OCI-LY1 (cell line): ENCODE data around the gene CHI3L1.

Experiments used
- H2AFZ ChIP-seq: fragments of 200-600 bp; sonication (generic), shearing (Covaris generic); 2 replicates; pipeline ENCODE4 v1.6.0; 2014; ENCODE audit warnings: antibody characterized with exemption, mild to moderate bottlenecking, low read length
- H3F3A ChIP-seq: fragments of 200-600 bp; sonication (generic), shearing (Covaris generic); 2 replicates; pipeline ENCODE4 v1.6.0; 2014; ENCODE audit warnings: mild to moderate bottlenecking, antibody characterized with exemption, low read length, moderate library complexity; ENCODE audit not compliant: insufficient read depth
- H3K27ac ChIP-seq: fragments of 200-600 bp; sonication (generic); 2 replicates; pipeline ENCODE4 v1.5.1; 2014; ENCODE audit warnings: low read length, mixed run types, mild to moderate bottlenecking, low read depth; ENCODE audit not compliant: poor library complexity, severe bottlenecking
- H3K27me3 ChIP-seq: fragments of 200-600 bp; sonication (generic); 2 replicates; pipeline ENCODE4 v1.6.0; 2014; ENCODE audit warnings: antibody characterized with exemption, mild to moderate bottlenecking, low read length, moderate library complexity; ENCODE audit not compliant: insufficient read depth
- H3K36me3 ChIP-seq: fragments of 200-600 bp; sonication (generic); 2 replicates; pipeline ENCODE4 v1.6.1; 2014; ENCODE audit warnings: mild to moderate bottlenecking, antibody characterized with exemption, low read length, moderate library complexity, mixed read lengths; ENCODE audit not compliant: insufficient read depth
- H3K4me1 ChIP-seq: fragments of 200-600 bp; sonication (generic); 2 replicates; pipeline ENCODE4 v1.5.1; 2014; ENCODE audit warnings: mild to moderate bottlenecking, low read length, moderate library complexity; ENCODE audit not compliant: insufficient read depth, severe bottlenecking
- H3K4me2 ChIP-seq: fragments of 200-600 bp; sonication (generic), shearing (Covaris generic); 2 replicates; pipeline ENCODE4 v1.6.1; 2014; ENCODE audit warnings: low read length
- H3K4me3 ChIP-seq: fragments of 200-600 bp; sonication (generic); 2 replicates; pipeline ENCODE4 v1.5.1; 2014; ENCODE audit warnings: low read length, low read depth, mild to moderate bottlenecking, mixed read lengths; ENCODE audit not compliant: poor library complexity, severe bottlenecking
- H3K79me2 ChIP-seq: fragments of 200-600 bp; shearing (Covaris generic); 2 replicates; pipeline ENCODE4 v1.6.1; 2016; ENCODE audit warnings: mixed run types, low read length, mixed read lengths; ENCODE audit not compliant: insufficient read depth
- H3K9ac ChIP-seq: fragments of 200-600 bp; sonication (generic), shearing (Covaris generic); 2 replicates; pipeline ENCODE4 v1.6.1; 2014; ENCODE audit warnings: mild to moderate bottlenecking, low read length, mixed read lengths
- H3K9me2 ChIP-seq: fragments of 200-600 bp; sonication (generic), shearing (Covaris generic); 2 replicates; pipeline ENCODE4 v1.6.1; 2014; ENCODE audit warnings: low read depth, mild to moderate bottlenecking, low read length, mixed read lengths
- H3K9me3 ChIP-seq: fragments of 200-600 bp; shearing (Covaris generic); 2 replicates; pipeline ENCODE4 v1.6.1; 2014; ENCODE audit warnings: low read length, mixed read lengths
- H4K20me1 ChIP-seq: fragments of 200-600 bp; sonication (generic), shearing (Covaris generic); 2 replicates; pipeline ENCODE4 v1.6.0; 2016; ENCODE audit warnings: mild to moderate bottlenecking, low read length; ENCODE audit not compliant: insufficient read depth
- EZH2 ChIP-seq: fragments of 200-600 bp; sonication (generic), shearing (Covaris generic); IDR thresholded peaks from 2 replicates; pipeline ENCODE4 v1.8.0; 2017; ENCODE audit warnings: borderline replicate concordance, mixed run types, mild to moderate bottlenecking, antibody characterized with exemption, low read length, moderate library complexity, mixed read lengths
- TF ChIP-seq, protein P1 (sequence below): fragments of 200-600 bp; sonication (generic), shearing (Covaris generic); IDR thresholded peaks from 2 replicates; pipeline ENCODE4 v1.5.1; 2017; ENCODE audit warnings: mild to moderate bottlenecking, antibody characterized with exemption, low read length, moderate library complexity, mixed read lengths

CHI3L1 gene

DNA sequence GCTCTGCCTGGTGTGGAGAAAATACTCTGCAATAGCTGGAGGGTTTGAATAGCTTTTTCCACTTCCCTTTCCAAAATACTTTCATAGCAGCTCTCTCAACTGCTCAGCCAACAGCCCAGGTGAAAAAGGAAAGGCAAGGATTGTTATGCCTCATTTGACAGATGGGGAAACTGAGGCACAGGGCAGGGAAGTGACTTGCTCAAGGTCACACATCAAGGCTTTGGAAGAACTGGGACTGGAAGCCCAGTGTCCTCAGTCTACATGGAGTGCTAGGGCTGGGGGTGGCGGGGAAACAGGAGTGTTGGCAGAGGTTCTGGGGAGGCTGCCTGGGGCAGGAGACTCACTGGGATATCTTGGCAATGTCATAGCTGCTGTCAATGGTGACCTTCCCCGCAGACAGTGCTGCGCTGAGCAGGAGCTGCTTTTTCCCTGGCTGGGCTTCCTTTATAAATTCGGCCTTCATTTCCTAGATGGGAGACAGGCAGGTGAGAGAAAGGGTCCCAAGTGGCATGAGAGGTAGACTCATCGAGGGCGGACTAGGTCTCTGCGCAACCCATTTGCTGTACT lies 4.0 kb downstream of the CHI3L1 start:
- Histone ChIP-seq H3K4me3 (no peak overlapping the region), H3K27ac (no peak overlapping the region), H3K79me2 (no peaks in the 10 kb centered on the region), H2AFZ (no peak overlapping the region), H3K9ac (no peak overlapping the region), H3K27me3 (no peaks in the 10 kb centered on the region), H4K20me1 (no peaks in the 10 kb centered on the region), H3K9me2 (no peaks in the 10 kb centered on the region), H3K9me3 (no peaks in the 10 kb centered on the region), H3F3A (no peaks in the 10 kb centered on the region), H3K36me3 (no peaks in the 10 kb centered on the region), H3K4me1 (no peaks in the 10 kb centered on the region), H3K4me2 (no peak overlapping the region)
- TF ChIP-seq, protein P1, sequence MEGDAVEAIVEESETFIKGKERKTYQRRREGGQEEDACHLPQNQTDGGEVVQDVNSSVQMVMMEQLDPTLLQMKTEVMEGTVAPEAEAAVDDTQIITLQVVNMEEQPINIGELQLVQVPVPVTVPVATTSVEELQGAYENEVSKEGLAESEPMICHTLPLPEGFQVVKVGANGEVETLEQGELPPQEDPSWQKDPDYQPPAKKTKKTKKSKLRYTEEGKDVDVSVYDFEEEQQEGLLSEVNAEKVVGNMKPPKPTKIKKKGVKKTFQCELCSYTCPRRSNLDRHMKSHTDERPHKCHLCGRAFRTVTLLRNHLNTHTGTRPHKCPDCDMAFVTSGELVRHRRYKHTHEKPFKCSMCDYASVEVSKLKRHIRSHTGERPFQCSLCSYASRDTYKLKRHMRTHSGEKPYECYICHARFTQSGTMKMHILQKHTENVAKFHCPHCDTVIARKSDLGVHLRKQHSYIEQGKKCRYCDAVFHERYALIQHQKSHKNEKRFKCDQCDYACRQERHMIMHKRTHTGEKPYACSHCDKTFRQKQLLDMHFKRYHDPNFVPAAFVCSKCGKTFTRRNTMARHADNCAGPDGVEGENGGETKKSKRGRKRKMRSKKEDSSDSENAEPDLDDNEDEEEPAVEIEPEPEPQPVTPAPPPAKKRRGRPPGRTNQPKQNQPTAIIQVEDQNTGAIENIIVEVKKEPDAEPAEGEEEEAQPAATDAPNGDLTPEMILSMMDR: no peak
- no peak for TF ChIP-seq EZH2

DNA sequence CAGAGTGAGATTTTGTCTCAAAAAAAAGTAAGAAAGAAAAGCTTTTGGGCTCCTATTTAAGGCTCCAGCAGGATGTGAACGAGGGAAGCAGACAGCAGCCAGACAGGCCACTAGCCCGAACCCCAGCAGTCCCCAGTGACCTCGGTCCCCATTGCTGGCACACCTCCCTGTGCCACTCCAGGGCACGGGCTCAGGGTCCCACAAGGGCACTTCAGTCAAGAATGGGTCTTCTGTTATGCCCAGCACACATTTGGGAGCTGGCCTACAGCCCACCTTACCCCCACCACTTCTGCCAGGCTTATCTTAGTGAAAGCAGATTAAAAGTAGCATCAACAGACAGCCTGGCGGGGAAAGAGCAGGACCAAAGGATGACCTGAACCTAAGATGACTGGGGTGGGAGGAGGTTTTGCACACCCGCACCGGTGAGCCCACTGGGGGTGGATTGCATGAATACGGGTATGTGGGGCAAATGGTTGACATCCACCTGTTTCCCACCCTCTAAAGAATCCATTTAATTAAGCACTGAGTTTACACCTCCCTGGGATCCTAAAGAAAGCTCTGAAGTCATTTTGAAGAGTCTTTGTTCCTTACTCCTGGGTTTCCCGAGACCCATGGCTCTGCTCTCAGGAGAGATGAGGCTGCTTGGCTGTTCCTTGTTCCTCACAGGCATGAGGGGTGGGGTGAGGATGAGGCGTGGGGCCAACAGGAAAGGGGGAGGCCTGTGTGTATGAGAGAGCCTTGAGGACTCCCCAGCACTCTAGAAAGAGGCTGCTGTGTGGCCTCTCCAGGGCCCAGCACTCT lies 4.7 kb downstream of the CHI3L1 start:
- no peak overlapping the region for H3K27ac ChIP-seq
- no peaks in the 10 kb centered on the region for H3K36me3 ChIP-seq
- H3K9me3 ChIP-seq: no peaks in the 10 kb centered on the region
- TF ChIP-seq EZH2: no peak
- TF ChIP-seq, protein P1: no peak
- H3K27me3 ChIP-seq: no peaks in the 10 kb centered on the region
- no peaks in the 10 kb centered on the region for H4K20me1 ChIP-seq
- H3K4me2 ChIP-seq: no peak overlapping the region
- no peak overlapping the region for H2AFZ ChIP-seq
- no peaks in the 10 kb centered on the region for H3K79me2 ChIP-seq
- no peaks in the 10 kb centered on the region for H3F3A ChIP-seq
- H3K4me3 ChIP-seq: no peak overlapping the region
- no peak overlapping the region for H3K9ac ChIP-seq
- H3K9me2 ChIP-seq: no peaks in the 10 kb centered on the region
- H3K4me1 ChIP-seq: no peaks in the 10 kb centered on the region

DNA sequence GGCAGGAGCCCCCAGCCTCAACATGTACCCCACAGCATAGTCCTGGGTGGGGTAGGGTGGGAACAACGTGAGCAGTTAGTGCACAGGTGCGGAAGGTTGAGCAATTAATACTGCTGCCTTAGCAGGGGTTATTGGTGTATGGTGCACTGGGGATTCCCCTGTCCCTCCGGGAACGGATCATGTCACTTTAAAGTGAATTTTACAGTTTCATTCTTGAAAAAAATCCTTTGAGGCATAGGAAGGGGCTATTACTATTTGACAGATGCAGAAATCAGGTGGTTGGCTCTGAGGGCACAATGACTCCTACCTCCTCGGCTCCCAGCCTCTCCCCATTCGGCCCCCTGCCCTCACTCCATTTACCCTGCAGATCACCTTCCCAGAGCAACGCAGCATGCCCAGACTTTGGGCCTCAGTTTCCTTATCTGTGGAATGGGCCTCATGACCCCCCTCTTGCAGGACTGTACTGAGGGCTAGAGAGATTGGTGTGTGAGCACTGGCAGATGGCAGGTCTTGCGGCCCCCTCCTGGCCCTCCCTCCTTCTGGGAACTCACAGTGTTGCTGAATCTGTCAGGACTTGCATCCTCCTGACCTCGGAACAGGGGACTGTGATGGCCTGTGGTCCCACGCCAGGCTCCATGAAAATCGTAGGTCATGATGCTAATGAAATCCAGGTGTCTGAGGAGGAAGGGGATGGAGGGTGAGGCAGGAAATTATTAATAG lies 5.7 kb downstream of the CHI3L1 start:
- no peaks in the 10 kb centered on the region for H4K20me1 ChIP-seq
- no peaks in the 10 kb centered on the region for H3F3A ChIP-seq
- H3K27ac ChIP-seq: no peak overlapping the region
- H3K9me2 ChIP-seq: no peaks in the 10 kb centered on the region
- no peak overlapping the region for H3K4me3 ChIP-seq
- no peaks in the 10 kb centered on the region for H3K27me3 ChIP-seq
- TF ChIP-seq, protein P1: no peak
- TF ChIP-seq EZH2: no peak
- H3K4me1 ChIP-seq: no peaks in the 10 kb centered on the region
- no peak overlapping the region for H3K9ac ChIP-seq
- H2AFZ ChIP-seq: no peak overlapping the region
- no peaks in the 10 kb centered on the region for H3K79me2 ChIP-seq
- no peaks in the 10 kb centered on the region for H3K9me3 ChIP-seq
- H3K4me2 ChIP-seq: no peak overlapping the region
- no peaks in the 10 kb centered on the region for H3K36me3 ChIP-seq
